HPDE6-E6E7 (cell line): ENCODE data around the gene PDE4D.
"Not testable (repeated sequence)": the region's sequence is repeated elsewhere in the genome, so short reads cannot be mapped to it uniquely, and the experiment has no call there.

Experiments used
- DNase-seq: peaks from one replicate; pipeline ENCODE4 v3.0.0; 2011; ENCODE audit warnings: missing footprints; ENCODE audit errors: extremely low spot score

Gene PDE4D

GRCh38 chr5:59007460-59008063, 886.0 kb downstream of the PDE4D start:
- DNase-seq = no peak

GRCh38 chr5:59005934-59006701, 887.4 kb downstream of the PDE4D start:
- DNase-seq = no peak

- DNase-seq = no peak
Measured at GRCh38 chr5:59003641-59004040, 889.9 kb downstream of the PDE4D start.

- no peak for DNase-seq
Measured at GRCh38 chr5:59003124-59003523, 890.4 kb downstream of the PDE4D start.

- DNase-seq = no peak
Measured at GRCh38 chr5:59002162-59002825, 891.2 kb downstream of the PDE4D start.

- no peak for DNase-seq
Measured at GRCh38 chr5:59001716-59002115, 891.8 kb downstream of the PDE4D start.

GRCh38 chr5:59001154-59001553, 892.4 kb downstream of the PDE4D start:
- no peak for DNase-seq

GRCh38 chr5:59000211-59000610, 893.3 kb downstream of the PDE4D start:
- DNase-seq = no peak

GRCh38 chr5:58999804-59000203, 893.7 kb downstream of the PDE4D start:
- no peak for DNase-seq

- no peak for DNase-seq
Measured at GRCh38 chr5:58998544-58998943, 895.0 kb downstream of the PDE4D start.

- not testable (repeated sequence) for DNase-seq
Measured at GRCh38 chr5:58995779-58996178, 897.7 kb downstream of the PDE4D start.

- DNase-seq = no peak
Measured at GRCh38 chr5:58993461-58993860, 900.1 kb downstream of the PDE4D start.

GRCh38 chr5:58988938-58989337, 904.6 kb downstream of the PDE4D start:
- DNase-seq = no peak

GRCh38 chr5:58987193-58987592, 906.3 kb downstream of the PDE4D start:
- no peak for DNase-seq

GRCh38 chr5:58986281-58986680, 907.2 kb downstream of the PDE4D start:
- DNase-seq = no peak

GRCh38 chr5:58985759-58986158, 907.8 kb downstream of the PDE4D start:
- DNase-seq = no peak

GRCh38 chr5:58985311-58985710, 908.2 kb downstream of the PDE4D start:
- no peak for DNase-seq

GRCh38 chr5:58983526-58984452, 909.7 kb downstream of the PDE4D start:
- DNase-seq = no peak

- no peak for DNase-seq
Measured at GRCh38 chr5:58980890-58981289, 912.6 kb downstream of the PDE4D start.

GRCh38 chr5:58979090-58979489, 914.4 kb downstream of the PDE4D start:
- no peak for DNase-seq

GRCh38 chr5:58974601-58975000, 918.9 kb downstream of the PDE4D start:
- no peak for DNase-seq

- DNase-seq = no peak
Measured at GRCh38 chr5:58974083-58974482, 919.4 kb downstream of the PDE4D start.
